Hepatocyte (in vitro differentiated cells): ENCODE measurements around the gene DACT2.

ENCODE experiments used
- CTCF ChIP-seq: fragments of 200-600 bp; sonication (generic); IDR thresholded peaks from 2 replicates; pipeline ENCODE4 v1.5.1; 2016; ENCODE audit warnings: antibody characterized with exemption, mild to moderate bottlenecking; ENCODE audit not compliant: poor library complexity
- EZH2 ChIP-seq: fragments of 200-600 bp; sonication (generic); IDR thresholded peaks from 2 replicates; pipeline ENCODE4 v1.6.1; 2016; ENCODE audit warnings: antibody characterized with exemption, mild to moderate bottlenecking, borderline replicate concordance

GRCh38 chr6:168265394-168265793 is 54.2 kb downstream of the DACT2 start:
- TF ChIP-seq CTCF (no peak), EZH2 (no peak)
